Spleen (tissue), 13 donors: ENCODE data around the gene RPL18. TPM values are rescaled to one million over a fixed set of nuclear protein-coding genes. Genes with fewer than 3 reads are reported as not detected.
A peak's percentile ranks its signal among the peaks of the same experiment; 100 is the strongest.

Source experiments
- DNase-seq: peaks from one replicate; pipeline ENCODE4 v3.0.0-alpha.2; 2020
- H3K27ac ChIP-seq, 8 donors: fragments of 200-600 bp; sonication (generic) in 7 of 8; 1 replicate in 4 of 8; 2 replicates in 4 of 8; pipeline versions ENCODE4 v1.5.0 to v1.8.0; 2016 to 2021; ENCODE audit warnings: inconsistent platforms in 4 of 8, mild to moderate bottlenecking in 4 of 8, moderate library complexity in 1 of 8
- H3K27me3 ChIP-seq, 7 donors: fragments of 200-600 bp; sonication (generic) in 6 of 7; replicated peaks in 1 of 7; 1 replicate in 4 of 7; 2 replicates in 3 of 7; pipeline versions ENCODE4 v1.5.0 to v1.8.0; 2016 to 2021; ENCODE audit warnings: inconsistent platforms in 3 of 7, mild to moderate bottlenecking in 1 of 7
- H3K36me3 ChIP-seq, 6 donors: fragments of 200-600 bp; sonication (generic) in 5 of 6; 1 replicate in 4 of 6; 2 replicates in 2 of 6; pipeline versions ENCODE4 v1.5.0 to v1.8.0; 2016 to 2021; ENCODE audit warnings: inconsistent platforms in 2 of 6
- H3K4me1 ChIP-seq, 6 donors: fragments of 200-600 bp; sonication (generic) in 5 of 6; 1 replicate in 3 of 6; 2 replicates in 3 of 6; pipeline versions ENCODE4 v1.5.0 to v1.8.0; 2016 to 2021; ENCODE audit warnings: inconsistent platforms in 3 of 6
- H3K4me3 ChIP-seq, 8 donors: fragments of 200-600 bp; sonication (generic) in 7 of 8; 1 replicate in 4 of 8; 2 replicates in 4 of 8; pipeline versions ENCODE4 v1.5.0 to v1.8.0; 2016 to 2021; ENCODE audit warnings: inconsistent platforms in 4 of 8, mild to moderate bottlenecking in 4 of 8, moderate library complexity in 2 of 8
- H3K9me3 ChIP-seq, 8 donors: fragments of 200-600 bp; sonication (generic) in 7 of 8; 1 replicate in 4 of 8; 2 replicates in 4 of 8; pipeline versions ENCODE4 v1.5.0 to v1.8.0; 2016 to 2021; ENCODE audit warnings: inconsistent platforms in 4 of 8
- POLR2A ChIP-seq, 3 donors: fragments of 450-650 bp; IDR thresholded peaks; one replicate each; pipeline ENCODE4 v1.5.1; 2017; ENCODE audit warnings: antibody characterized with exemption in 3 of 3, mild to moderate bottlenecking in 1 of 3
- POLR2AphosphoS5 ChIP-seq, 3 donors: sonication (generic); formaldehyde crosslinking; IDR thresholded peaks; one replicate each; pipeline ENCODE4 v1.5.1; 2017; ENCODE audit warnings: antibody characterized with exemption in 3 of 3
- WGBS, 5 donors: extraction: QIAGEN DNeasy Blood & Tissue Kit in 3 of 5; methylation state at CpG; one replicate each; pipeline versions ENCODE4 v1.1.5 to v1.1.7; 2013 to 2018; 5-methylcytosine and 5-hydroxymethylcytosine counted together
- intact Hi-C: fragments of 100-400 bp; cut with DNase I; formaldehyde crosslinking; loops from one replicate; pipeline ENCODE4 v1.15.0; 2023; ENCODE audit warnings: low total_unique reads
- long read RNA-seq, 2 donors: transcript quantifications; one replicate each; lab custom pipeline, GENCODE V29; 2026
- polyA plus RNA-seq, 3 donors: library from polyadenylated mRNA; stranded (reverse); fragments of 200-250 nt; gene quantifications; one replicate each; pipeline ENCODE4 v1.2.1, GENCODE V29; 2013
- total RNA-seq, 7 donors: library from RNA; depleted of rRNA in 3 of 7; stranded (reverse); fragments of >200 nt in 3 of 7; fragmentation: NEBNext Ultra II Directional in 4 of 7; extraction: Animal tissue kit (Norgen Biotek cat#: 25700) in 4 of 7; gene quantifications; one replicate each; pipeline versions ENCODE4 v1.1.0 to v1.2.1, GENCODE V29; 2016 to 2021
- TF ChIP-seq, protein P1 (sequence below), 11 experiments: fragments of 200-600 bp in 7 of 11; fragments of 450-650 bp in 4 of 11; sonication (generic) in 4 of 11; IDR thresholded peaks in 8 of 11; conservative IDR thresholded peaks in 3 of 11; 1 replicate in 7 of 11; 2 replicates in 4 of 11; pipeline versions ENCODE4 v1.4.0 to v1.8.0; 2016 to 2021; ENCODE audit warnings: antibody characterized with exemption in 11 of 11, inconsistent platforms in 4 of 11, mild to moderate bottlenecking in 1 of 11
- donor health status: healthy with polysubstance abuse.
- donor health status: DM: no; HTN: no; CAD: no; lungs with moderate emphysema.
- donor health status: DM: no; HTN: no; CAD: no.
- donor health status: Bipolar disorder and iron deficiency.
- donor health status: healthy.
- donor health status: DM: no; HTN: no; CAD: no.
- donor health status: DM: yes; HTN: yes; CAD: no.

RPL18 gene
- total RNA-seq (1,000 to 10,000 TPM; 1,136 to 2,739 (median 1,465) TPM), polyA plus RNA-seq (1,000 to 10,000 TPM; 3,728 to 5,575 (median 5,277) TPM)
- long read RNA-seq, donor 1, transcript RPL18-207 (2 exons, 666 nt): minor isoform, 10 of 631 reads
- long read RNA-seq, donor 1, transcript RPL18-205 (6 exons, 1,036 nt): minor isoform, 10 of 631 reads
- long read RNA-seq, donor 1, transcript RPL18-201 (6 exons, 612 nt): minor isoform, 64 of 631 reads
- long read RNA-seq, donor 1, transcript RPL18-208 (7 exons, 1,004 nt): major isoform, 443 of 631 reads
- long read RNA-seq, donor 1, partial matches to known transcripts: 81 of 631 reads
- long read RNA-seq, donor 1, other reads (novel, unspliced or antisense): 5 of 631 reads
- long read RNA-seq, donor 2, transcript RPL18-201 (6 exons, 612 nt): minor isoform, 55 of 500 reads
- long read RNA-seq, donor 2, transcript RPL18-203 (1 exons, 3,844 nt): minor isoform, 7 of 500 reads
- long read RNA-seq, donor 2, transcript RPL18-208 (7 exons, 1,004 nt): major isoform, 360 of 500 reads
- long read RNA-seq, donor 2, transcript RPL18-205 (6 exons, 1,036 nt): minor isoform, 6 of 500 reads
- long read RNA-seq, donor 2, partial matches to known transcripts: 61 of 500 reads
- long read RNA-seq, donor 2, other reads (novel, unspliced or antisense): 0 of 500 reads

DNA sequence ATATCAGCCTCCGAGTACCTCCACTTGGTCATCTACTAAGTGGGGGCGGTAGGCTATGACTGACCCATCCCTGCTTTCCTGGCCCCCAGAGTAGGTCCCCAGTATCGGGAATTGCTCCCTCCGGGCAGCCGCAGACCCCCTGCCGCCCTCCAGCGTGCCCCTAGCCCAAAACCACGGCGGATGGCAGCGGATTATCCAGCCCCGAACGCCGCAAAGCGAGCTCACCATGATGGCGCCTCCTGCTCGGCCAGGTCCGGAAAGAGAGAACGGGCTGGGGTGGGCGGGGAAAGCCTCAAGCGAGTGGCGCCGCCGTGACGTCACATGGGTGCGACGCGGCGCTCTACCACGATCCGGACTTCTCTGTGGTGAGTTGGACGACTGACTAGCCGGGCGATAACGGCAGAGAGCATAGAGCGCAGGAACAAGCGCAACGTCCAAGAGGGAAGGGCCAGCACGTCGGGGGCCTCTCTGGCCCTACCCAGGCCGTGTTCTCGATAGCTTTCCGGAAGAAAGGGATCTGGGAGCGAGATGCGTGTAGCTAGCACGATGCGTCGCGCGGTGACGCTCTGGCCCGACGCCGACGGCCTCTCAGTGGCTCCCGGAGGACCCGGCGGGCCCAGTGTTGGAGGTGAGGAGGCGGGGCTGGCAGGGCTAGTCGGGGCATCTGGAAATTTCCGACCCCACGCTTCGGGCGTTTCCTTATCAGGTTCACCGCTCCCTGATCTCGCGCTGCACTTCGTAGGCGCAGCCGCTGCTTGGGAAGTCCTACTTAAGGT is at the start of gene RPL18, which contains the start of gene SPHK2:
Gene RPL18 (minus strand): TSS at position 263 of the 776 bp plus-strand sequence. CDS start 35 bp downstream, at position 228.
Gene SPHK2 (plus strand): TSS at position 591 of the 776 bp plus-strand sequence. CDS start 1,009 bp downstream, outside the sequence.
- H3K4me1 ChIP-seq: peaks cover 40 to 89% (median 70%) of the 10 kb centered on the region in 6 donors
- H3K27me3 ChIP-seq: no peaks in the 10 kb centered on the region
- peaks cover 8 to 66% (median 34%) of the 10 kb centered on the region in 6 donors for H3K36me3 ChIP-seq
- peak within 1 kb of the TSS; percentile 59 to 96 (median 91) for H3K27ac ChIP-seq
- H3K4me3 ChIP-seq: peak within 1 kb of the TSS; percentile 57 to 93 (median 78)
- 0% methylated on average over 23 to 69 of the region's 69 CpGs for WGBS, 5 donors
- DNase-seq: peak; percentile 100
- no peaks in the 10 kb centered on the region for H3K9me3 ChIP-seq
- intact Hi-C loops: no loop called here
- TF ChIP-seq POLR2AphosphoS5 (IDR thresholded peaks at IDR 0.05) (peak; percentile 98 to 99 (median 99)), POLR2A (IDR thresholded peaks at IDR 0.05) (peak; percentile 38 to 85 (median 83))
- TF ChIP-seq, protein P1, sequence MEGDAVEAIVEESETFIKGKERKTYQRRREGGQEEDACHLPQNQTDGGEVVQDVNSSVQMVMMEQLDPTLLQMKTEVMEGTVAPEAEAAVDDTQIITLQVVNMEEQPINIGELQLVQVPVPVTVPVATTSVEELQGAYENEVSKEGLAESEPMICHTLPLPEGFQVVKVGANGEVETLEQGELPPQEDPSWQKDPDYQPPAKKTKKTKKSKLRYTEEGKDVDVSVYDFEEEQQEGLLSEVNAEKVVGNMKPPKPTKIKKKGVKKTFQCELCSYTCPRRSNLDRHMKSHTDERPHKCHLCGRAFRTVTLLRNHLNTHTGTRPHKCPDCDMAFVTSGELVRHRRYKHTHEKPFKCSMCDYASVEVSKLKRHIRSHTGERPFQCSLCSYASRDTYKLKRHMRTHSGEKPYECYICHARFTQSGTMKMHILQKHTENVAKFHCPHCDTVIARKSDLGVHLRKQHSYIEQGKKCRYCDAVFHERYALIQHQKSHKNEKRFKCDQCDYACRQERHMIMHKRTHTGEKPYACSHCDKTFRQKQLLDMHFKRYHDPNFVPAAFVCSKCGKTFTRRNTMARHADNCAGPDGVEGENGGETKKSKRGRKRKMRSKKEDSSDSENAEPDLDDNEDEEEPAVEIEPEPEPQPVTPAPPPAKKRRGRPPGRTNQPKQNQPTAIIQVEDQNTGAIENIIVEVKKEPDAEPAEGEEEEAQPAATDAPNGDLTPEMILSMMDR (IDR thresholded peaks at IDR 0.05 in 8 of 11, conservative IDR thresholded peaks at IDR 0.05 in 3 of 11): peak in 5 of 11 experiments; percentile 4 to 43 (median 27)

DNA sequence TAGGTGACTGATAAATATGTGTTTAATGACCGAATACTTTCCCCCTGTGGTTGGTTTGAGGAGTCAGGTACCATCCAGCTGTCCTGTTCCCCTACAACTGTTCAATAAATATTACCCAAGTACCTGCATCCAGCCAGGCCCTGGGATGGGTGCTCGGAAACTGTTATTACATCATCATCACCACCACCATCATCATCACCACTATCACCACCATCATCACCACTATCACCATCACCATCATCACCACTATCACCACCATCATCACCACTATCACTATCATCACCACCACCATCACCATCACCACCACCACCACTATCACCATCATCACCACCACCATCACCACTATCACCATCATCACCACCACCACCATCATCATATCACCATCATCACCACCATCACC is 49.8 kb upstream of the RPL18 start:
- Histone ChIP-seq H3K27me3 (no peaks in the 10 kb centered on the region), H3K4me3 (no peak overlapping the region), H3K27ac (no peak overlapping the region), H3K36me3 (no peaks in the 10 kb centered on the region), H3K9me3 (no peaks in the 10 kb centered on the region), H3K4me1 (no peaks in the 10 kb centered on the region)
- intact Hi-C loops: no loop called here
- no peak for TF ChIP-seq POLR2AphosphoS5 (IDR thresholded peaks at IDR 0.05)
- no peak for TF ChIP-seq POLR2A (IDR thresholded peaks at IDR 0.05)
- TF ChIP-seq, protein P1 (IDR thresholded peaks at IDR 0.05 in 8 of 11, conservative IDR thresholded peaks at IDR 0.05 in 3 of 11): no peak
- 91 to 98% (median 94%) methylated on average over 2 of the region's 2 CpGs for WGBS, 5 donors
- DNase-seq: no peak

- Histone ChIP-seq H3K36me3 (no peaks in the 10 kb centered on the region), H3K4me3 (no peak overlapping the region), H3K9me3 (no peaks in the 10 kb centered on the region), H3K27me3 (no peaks in the 10 kb centered on the region), H3K4me1 (no peaks in the 10 kb centered on the region), H3K27ac (no peak overlapping the region)
- DNase-seq: no peak
- no peak for TF ChIP-seq POLR2A (IDR thresholded peaks at IDR 0.05)
- TF ChIP-seq POLR2AphosphoS5 (IDR thresholded peaks at IDR 0.05): no peak
- TF ChIP-seq, protein P1 (IDR thresholded peaks at IDR 0.05 in 8 of 11, conservative IDR thresholded peaks at IDR 0.05 in 3 of 11): no peak
- intact Hi-C loops: no loop called here
- WGBS, 5 donors: 70 to 89% (median 85%) methylated on average over 2 to 3 of the region's 3 CpGs
These were observed 49.4 kb upstream of the RPL18 start for GRCh38 chr19:48668332-48668731.
